ENCODE measurements around the gene OSBPL5. TPM values are rescaled to one million over a fixed set of nuclear protein-coding genes. Genes with fewer than 3 reads are reported as not detected.

Gene OSBPL5
- total RNA-seq, 4 donors from 2014 or later: 9.2 to 18.5 (median 14.0) TPM

- ATAC-seq (no peak), DNase-seq (no peak)
- intact Hi-C loops (cut with DNase I; ENCODE audit: low total_unique reads) (no loop called here), in situ Hi-C loops (cut with MboI; ENCODE audit: low sequenced_read_pairs in 4 of 4) (loop anchor here in 1 of 4 donors (10.0 kb wide), 1 partner anchor 84 kb away; no protein-coding TSS in a partner anchor)
- no peak overlapping the region for H3K4me3 ChIP-seq
- H3K9me3 ChIP-seq: no peaks in the 10 kb centered on the region
- no peak overlapping the region for H3K27ac ChIP-seq
- H3K4me1 ChIP-seq: no peaks in the 10 kb centered on the region
- TF ChIP-seq POLR2A (IDR thresholded peaks at IDR 0.05) (no peak), CTCF (IDR thresholded peaks at IDR 0.05 in 4 of 5, conservative IDR thresholded peaks at IDR 0.05 in 1 of 5) (no peak)
- H3K36me3 ChIP-seq: no peaks in the 10 kb centered on the region
- peaks cover 14 to 39% (median 33%) of the 10 kb centered on the region in 3 donors for H3K27me3 ChIP-seq
These were observed 33.7 kb upstream of the OSBPL5 start for GRCh38 chr11:3198815-3199214.

- in situ Hi-C loops (cut with MboI; ENCODE audit: low sequenced_read_pairs in 4 of 4): loop anchor here in 1 of 4 donors (10.0 kb wide), 1 partner anchor 83 kb away; no protein-coding TSS in a partner anchor
- DNase-seq (no peak), ATAC-seq (no peak)
- Histone ChIP-seq H3K4me1 (no peaks in the 10 kb centered on the region), H3K4me3 (no peak overlapping the region), H3K36me3 (no peaks in the 10 kb centered on the region), H3K9me3 (no peaks in the 10 kb centered on the region), H3K27me3 (peaks cover 10 to 31% (median 25%) of the 10 kb centered on the region in 3 donors), H3K27ac (no peak overlapping the region)
- intact Hi-C loops (cut with DNase I; ENCODE audit: low total_unique reads): no loop called here
- TF ChIP-seq POLR2A (IDR thresholded peaks at IDR 0.05) (no peak), CTCF (IDR thresholded peaks at IDR 0.05 in 4 of 5, conservative IDR thresholded peaks at IDR 0.05 in 1 of 5) (no peak)
These were observed 32.9 kb upstream of the OSBPL5 start for GRCh38 chr11:3197878-3198528.

- TF ChIP-seq POLR2A (IDR thresholded peaks at IDR 0.05) (no peak), CTCF (IDR thresholded peaks at IDR 0.05 in 4 of 5, conservative IDR thresholded peaks at IDR 0.05 in 1 of 5) (no peak)
- Histone ChIP-seq H3K36me3 (no peaks in the 10 kb centered on the region), H3K9me3 (no peaks in the 10 kb centered on the region), H3K27me3 (peaks cover 4 to 23% (median 16%) of the 10 kb centered on the region in 3 donors), H3K4me1 (no peaks in the 10 kb centered on the region), H3K27ac (no peak overlapping the region), H3K4me3 (no peak overlapping the region)
- ATAC-seq: no peak
- DNase-seq: no peak
- in situ Hi-C loops (cut with MboI; ENCODE audit: low sequenced_read_pairs in 4 of 4) (loop anchor here in 1 of 4 donors (10.0 kb wide), 1 partner anchor 82 kb away; no protein-coding TSS in a partner anchor), intact Hi-C loops (cut with DNase I; ENCODE audit: low total_unique reads) (no loop called here)
These were observed 32.1 kb upstream of the OSBPL5 start for GRCh38 chr11:3197044-3197695.

GRCh38 chr11:3196161-3197043 is 31.3 kb upstream of the OSBPL5 start:
- H3K36me3 ChIP-seq: no peaks in the 10 kb centered on the region
- H3K4me1 ChIP-seq: no peaks in the 10 kb centered on the region
- no peak overlapping the region for H3K4me3 ChIP-seq
- no peak for ATAC-seq
- intact Hi-C loops (cut with DNase I; ENCODE audit: low total_unique reads): no loop called here
- H3K27me3 ChIP-seq: peaks cover 2 to 15% (median 9%) of the 10 kb centered on the region in 3 donors
- no peak overlapping the region for H3K27ac ChIP-seq
- in situ Hi-C loops (cut with MboI; ENCODE audit: low sequenced_read_pairs in 4 of 4): loop anchor here in 1 of 4 donors (10.0 kb wide), 1 partner anchor 82 kb away; no protein-coding TSS in a partner anchor
- TF ChIP-seq CTCF (IDR thresholded peaks at IDR 0.05 in 4 of 5, conservative IDR thresholded peaks at IDR 0.05 in 1 of 5): no peak
- TF ChIP-seq POLR2A (IDR thresholded peaks at IDR 0.05): no peak
- H3K9me3 ChIP-seq: no peaks in the 10 kb centered on the region
- no peak for DNase-seq

All from gastrocnemius medialis (tissue), 4 donors.